ENCODE data around the gene CDK16. TPM values are rescaled to one million over a fixed set of nuclear protein-coding genes. Genes with fewer than 3 reads are reported as not detected.

CDK16 gene
- polyA plus RNA-seq, 6 donors from 2014 or later = 3.9 to 19.9 (median 7.2) TPM

DNA sequence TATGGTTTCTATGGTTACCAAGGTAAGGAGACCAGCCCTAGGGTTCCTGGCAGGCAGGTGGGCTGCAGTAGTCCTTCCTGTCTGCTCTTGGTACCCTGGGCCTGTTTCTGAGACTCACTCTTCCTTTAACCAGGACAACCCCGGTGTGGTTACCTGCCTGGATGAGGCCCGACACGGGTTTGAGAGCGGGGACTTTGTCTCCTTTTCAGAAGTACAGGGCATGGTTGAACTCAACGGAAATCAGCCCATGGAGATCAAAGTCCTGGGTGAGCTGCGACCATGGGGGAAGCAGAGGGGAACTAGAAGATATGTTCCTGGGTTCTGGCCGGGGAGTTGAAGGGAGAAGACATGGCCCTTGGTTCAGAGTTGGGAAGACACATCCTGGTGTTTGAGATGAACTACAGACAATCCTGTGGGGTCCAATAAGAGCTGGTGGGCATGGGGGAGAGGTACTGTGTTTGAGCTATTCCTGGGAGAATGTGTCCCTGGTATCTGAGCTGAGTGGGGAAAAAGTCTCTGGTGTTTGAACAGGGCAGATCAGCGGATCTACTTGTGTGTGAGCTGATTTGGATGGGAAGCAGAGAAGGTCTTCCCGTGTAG is 17.0 kb upstream of the CDK16 start:
- H3K4me3 Mint-ChIP-seq = peak overlapping the region in 1 of 8 donors; percentile 18
- peak overlapping the region in 3 of 6 donors; percentile 8 to 61 (median 38) for H3K27ac Mint-ChIP-seq
- DNase-seq (no peak), ATAC-seq (ENCODE audit: low read depth in 2 of 2) (no peak)
- H3K27me3 Mint-ChIP-seq = no peaks in the 10 kb centered on the region
- peaks cover 18 to 30% (median 23%) of the 10 kb centered on the region in 3 donors for H3K4me1 Mint-ChIP-seq
- peaks cover 16 to 68% of the 10 kb centered on the region in 2 donors for H3K36me3 Mint-ChIP-seq
- H3K9me3 Mint-ChIP-seq = no peaks in the 10 kb centered on the region

- DNase-seq (no peak), ATAC-seq (ENCODE audit: low read depth in 2 of 2) (no peak)
- H3K36me3 Mint-ChIP-seq = peaks cover 25 to 77% of the 10 kb centered on the region in 2 donors
- H3K27ac Mint-ChIP-seq = peak overlapping the region in 1 of 6 donors; percentile 61
- H3K9me3 Mint-ChIP-seq = no peaks in the 10 kb centered on the region
- H3K27me3 Mint-ChIP-seq = no peaks in the 10 kb centered on the region
- H3K4me3 Mint-ChIP-seq = peak overlapping the region in 1 of 8 donors; percentile 29
- peaks cover 9 to 24% (median 14%) of the 10 kb centered on the region in 3 donors for H3K4me1 Mint-ChIP-seq
Observed at GRCh38 chrX:47202316-47202715, 16.2 kb upstream of the CDK16 start.

DNA sequence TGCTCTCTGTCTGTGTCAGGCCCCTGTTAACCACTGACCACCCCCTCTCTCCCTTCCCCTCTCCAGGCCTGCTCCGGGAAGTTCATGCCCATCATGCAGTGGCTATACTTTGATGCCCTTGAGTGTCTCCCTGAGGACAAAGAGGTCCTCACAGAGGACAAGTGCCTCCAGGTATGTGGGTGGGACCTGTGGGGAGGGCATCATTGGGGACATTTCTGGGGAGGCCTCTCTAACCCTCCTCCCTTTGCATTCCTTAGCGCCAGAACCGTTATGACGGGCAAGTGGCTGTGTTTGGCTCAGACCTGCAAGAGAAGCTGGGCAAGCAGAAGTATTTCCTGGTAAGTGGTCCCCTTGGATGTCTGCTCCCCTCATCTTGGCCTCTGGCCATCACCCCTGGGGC is 15.6 kb upstream of the CDK16 start:
- no peak overlapping the region for H3K4me3 Mint-ChIP-seq
- ATAC-seq (ENCODE audit: low read depth in 2 of 2) (no peak), DNase-seq (no peak)
- H3K27me3 Mint-ChIP-seq = no peaks in the 10 kb centered on the region
- no peaks in the 10 kb centered on the region for H3K9me3 Mint-ChIP-seq
- H3K27ac Mint-ChIP-seq = peak overlapping the region in 2 of 6 donors; percentile 41 to 75
- peaks cover 5 to 23% (median 9%) of the 10 kb centered on the region in 3 donors for H3K4me1 Mint-ChIP-seq
- H3K36me3 Mint-ChIP-seq = peaks cover 26 to 78% of the 10 kb centered on the region in 2 donors

GRCh38 chrX:47204970-47205369 is 13.5 kb upstream of the CDK16 start:
- Mint-ChIP-seq H3K4me1 (peaks cover 5 to 18% (median 7%) of the 10 kb centered on the region in 3 donors), H3K27ac (peak overlapping the region in 3 of 6 donors; percentile 12 to 75 (median 43)), H3K9me3 (no peaks in the 10 kb centered on the region), H3K27me3 (no peaks in the 10 kb centered on the region), H3K36me3 (peaks cover 26 to 65% of the 10 kb centered on the region in 2 donors), H3K4me3 (no peak overlapping the region)
- DNase-seq (no peak), ATAC-seq (ENCODE audit: low read depth in 2 of 2) (no peak)

GRCh38 chrX:47206316-47206715 is 12.2 kb upstream of the CDK16 start:
- Mint-ChIP-seq H3K4me1 (peaks cover 7 to 16% (median 8%) of the 10 kb centered on the region in 3 donors), H3K27ac (peak overlapping the region in 1 of 6 donors; percentile 47), H3K4me3 (peak overlapping the region in 1 of 8 donors; percentile 15), H3K27me3 (no peaks in the 10 kb centered on the region), H3K9me3 (no peaks in the 10 kb centered on the region), H3K36me3 (peaks cover 27 to 58% of the 10 kb centered on the region in 2 donors)
- ATAC-seq (ENCODE audit: low read depth in 2 of 2) (no peak), DNase-seq (no peak)

GRCh38 chrX:47208108-47208507 is 10.4 kb upstream of the CDK16 start:
- no peak for ATAC-seq (ENCODE audit: low read depth in 2 of 2)
- peak overlapping the region in 3 of 6 donors; percentile 49 to 70 (median 50) for H3K27ac Mint-ChIP-seq
- no peaks in the 10 kb centered on the region for H3K9me3 Mint-ChIP-seq
- DNase-seq = no peak
- H3K4me3 Mint-ChIP-seq = no peak overlapping the region
- no peaks in the 10 kb centered on the region for H3K27me3 Mint-ChIP-seq
- H3K4me1 Mint-ChIP-seq = peaks cover 0 to 20% (median 12%) of the 10 kb centered on the region in 3 donors
- peaks cover 36 to 58% of the 10 kb centered on the region in 2 donors for H3K36me3 Mint-ChIP-seq

- Mint-ChIP-seq H3K36me3 (peaks cover 36 to 55% of the 10 kb centered on the region in 2 donors), H3K4me1 (peaks cover 0 to 23% (median 12%) of the 10 kb centered on the region in 3 donors), H3K27ac (peak overlapping the region in 2 of 6 donors; percentile 44 to 84), H3K4me3 (no peak overlapping the region), H3K9me3 (no peaks in the 10 kb centered on the region), H3K27me3 (no peaks in the 10 kb centered on the region)
- ATAC-seq (ENCODE audit: low read depth in 2 of 2) (no peak), DNase-seq (no peak)
Observed at GRCh38 chrX:47209508-47210238, 8.8 kb upstream of the CDK16 start.

DNA sequence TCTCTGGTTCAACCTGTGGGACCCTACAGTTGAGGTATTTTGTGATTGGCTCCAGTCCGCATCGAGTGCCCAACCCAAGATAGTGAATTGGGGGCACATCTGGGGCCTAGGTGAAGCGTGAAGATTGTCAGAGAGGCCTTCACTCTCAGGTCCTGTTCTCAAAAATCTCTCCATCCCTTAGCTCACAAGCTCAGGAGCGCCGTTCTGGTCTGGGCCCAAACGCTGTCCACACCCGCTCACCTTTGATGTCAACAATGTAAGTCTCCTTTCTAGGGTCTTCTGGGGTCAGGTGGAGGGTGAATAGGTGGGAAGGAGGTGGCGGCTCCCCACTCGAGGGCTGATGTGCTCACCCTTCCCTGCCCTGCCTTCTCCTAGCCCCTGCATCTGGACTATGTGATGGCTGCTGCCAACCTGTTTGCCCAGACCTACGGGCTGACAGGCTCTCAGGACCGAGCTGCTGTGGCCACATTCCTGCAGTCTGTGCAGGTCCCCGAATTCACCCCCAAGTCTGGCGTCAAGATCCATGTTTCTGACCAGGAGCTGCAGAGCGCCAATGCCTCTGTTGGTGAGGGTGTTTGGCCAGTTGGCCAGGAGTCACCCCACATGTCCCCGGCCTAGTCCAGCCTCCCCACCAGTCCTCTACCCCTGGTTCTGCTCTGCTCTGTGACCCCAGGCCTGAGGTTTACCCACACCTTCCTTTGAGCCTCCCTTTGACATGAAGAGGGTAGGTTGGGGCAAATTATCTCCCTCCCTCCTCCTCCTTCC is 7.6 kb upstream of the CDK16 start:
- DNase-seq (no peak), ATAC-seq (ENCODE audit: low read depth in 2 of 2) (no peak)
- Mint-ChIP-seq H3K4me1 (peaks cover 0 to 18% (median 7%) of the 10 kb centered on the region in 3 donors), H3K9me3 (no peaks in the 10 kb centered on the region), H3K27me3 (no peaks in the 10 kb centered on the region), H3K36me3 (peaks cover 31 to 53% of the 10 kb centered on the region in 2 donors), H3K27ac (peak overlapping the region in 1 of 6 donors; percentile 4), H3K4me3 (no peak overlapping the region)

GRCh38 chrX:47212381-47213293 is 5.8 kb upstream of the CDK16 start:
- DNase-seq (no peak), ATAC-seq (ENCODE audit: low read depth in 2 of 2) (no peak)
- Mint-ChIP-seq H3K27me3 (no peaks in the 10 kb centered on the region), H3K36me3 (peaks cover 20 to 51% of the 10 kb centered on the region in 2 donors), H3K27ac (peak overlapping the region in 1 of 6 donors; percentile 56), H3K4me3 (no peak overlapping the region), H3K4me1 (peaks cover 15 to 28% (median 23%) of the 10 kb centered on the region in 3 donors), H3K9me3 (no peaks in the 10 kb centered on the region)

DNA sequence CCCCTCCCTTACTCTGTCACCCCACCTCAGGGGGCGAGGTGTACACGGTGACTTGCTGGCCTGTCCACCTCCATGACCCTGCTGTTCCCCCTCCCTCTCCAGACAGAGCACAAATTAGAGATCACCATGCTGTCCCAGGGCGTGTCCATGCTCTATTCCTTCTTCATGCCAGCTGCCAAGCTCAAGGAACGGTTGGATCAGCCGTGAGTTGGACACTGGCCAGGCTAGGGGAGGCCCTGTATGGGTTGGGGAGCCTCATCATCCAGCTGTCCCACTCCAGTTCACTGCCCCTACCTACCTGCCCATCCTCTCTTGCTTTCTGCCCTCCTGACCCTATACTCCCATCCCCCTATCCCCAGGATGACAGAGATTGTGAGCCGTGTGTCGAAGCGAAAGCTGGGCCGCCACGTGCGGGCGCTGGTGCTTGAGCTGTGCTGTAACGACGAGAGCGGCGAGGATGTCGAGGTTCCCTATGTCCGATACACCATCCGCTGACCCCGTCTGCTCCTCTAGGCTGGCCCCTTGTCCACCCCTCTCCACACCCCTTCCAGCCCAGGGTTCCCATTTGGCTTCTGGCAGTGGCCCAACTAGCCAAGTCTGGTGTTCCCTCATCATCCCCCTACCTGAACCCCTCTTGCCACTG is 3.9 kb upstream of the CDK16 start:
- H3K36me3 Mint-ChIP-seq = peaks cover 20 to 51% of the 10 kb centered on the region in 2 donors
- no peaks in the 10 kb centered on the region for H3K27me3 Mint-ChIP-seq
- no peaks in the 10 kb centered on the region for H3K9me3 Mint-ChIP-seq
- DNase-seq = no peak
- no peak for ATAC-seq (ENCODE audit: low read depth in 2 of 2)
- H3K4me1 Mint-ChIP-seq = peaks cover 25 to 35% (median 30%) of the 10 kb centered on the region in 3 donors
- H3K27ac Mint-ChIP-seq = peak overlapping the region in 1 of 6 donors; percentile 55
- H3K4me3 Mint-ChIP-seq = no peak overlapping the region

- H3K27ac Mint-ChIP-seq = peak overlapping the region in 3 of 6 donors; percentile 20 to 98 (median 78)
- H3K27me3 Mint-ChIP-seq = no peaks in the 10 kb centered on the region
- H3K4me1 Mint-ChIP-seq = peaks cover 33 to 43% (median 38%) of the 10 kb centered on the region in 3 donors
- no peaks in the 10 kb centered on the region for H3K9me3 Mint-ChIP-seq
- no peak for ATAC-seq (ENCODE audit: low read depth in 2 of 2)
- H3K4me3 Mint-ChIP-seq = no peak overlapping the region
- DNase-seq = no peak
- peaks cover 20 to 51% of the 10 kb centered on the region in 2 donors for H3K36me3 Mint-ChIP-seq
Observed at GRCh38 chrX:47215291-47215900, 3.1 kb upstream of the CDK16 start.

All from naive B cell (primary cell).